HG02885 (cell line): ENCODE data around the gene MRRF.
"Not testable (repeated sequence)": the region's sequence is repeated elsewhere in the genome, so short reads cannot be mapped to it uniquely, and the experiment has no call there.

Experiments used
- ATAC-seq: cut with Tn5 transposase; IDR thresholded peaks from one replicate; pipeline ENCODE4 v1.9.1; 2021; ENCODE audit warnings: mild to moderate bottlenecking; ENCODE audit not compliant: unreplicated experiment, poor library complexity

The MRRF gene

GRCh38 chr9:122268041-122268814 is 3.5 kb downstream of the MRRF start:
- no peak for ATAC-seq

- ATAC-seq, result no peak
Observed at GRCh38 chr9:122274055-122274454, 9.4 kb downstream of the MRRF start.

DNA sequence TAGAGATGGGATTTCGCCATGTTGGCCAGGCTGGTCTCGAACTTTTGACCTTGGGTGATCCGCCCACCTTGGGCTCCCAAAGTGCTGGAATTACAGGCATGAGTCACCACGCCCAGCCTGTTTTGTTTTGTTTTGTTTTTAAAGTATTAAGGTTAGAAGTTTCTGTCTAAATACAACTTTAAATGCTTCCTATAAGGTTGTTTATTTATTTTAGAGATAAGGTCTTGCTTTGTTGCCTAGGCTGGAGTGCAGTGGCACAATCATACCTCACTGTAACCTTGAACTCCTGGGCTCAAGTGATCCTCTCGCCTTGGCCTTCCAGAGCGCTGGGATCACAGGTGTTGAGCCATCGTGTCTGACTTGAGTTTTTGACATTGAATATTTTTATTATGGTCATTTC is 11.4 kb downstream of the MRRF start:
- ATAC-seq, result no peak

DNA sequence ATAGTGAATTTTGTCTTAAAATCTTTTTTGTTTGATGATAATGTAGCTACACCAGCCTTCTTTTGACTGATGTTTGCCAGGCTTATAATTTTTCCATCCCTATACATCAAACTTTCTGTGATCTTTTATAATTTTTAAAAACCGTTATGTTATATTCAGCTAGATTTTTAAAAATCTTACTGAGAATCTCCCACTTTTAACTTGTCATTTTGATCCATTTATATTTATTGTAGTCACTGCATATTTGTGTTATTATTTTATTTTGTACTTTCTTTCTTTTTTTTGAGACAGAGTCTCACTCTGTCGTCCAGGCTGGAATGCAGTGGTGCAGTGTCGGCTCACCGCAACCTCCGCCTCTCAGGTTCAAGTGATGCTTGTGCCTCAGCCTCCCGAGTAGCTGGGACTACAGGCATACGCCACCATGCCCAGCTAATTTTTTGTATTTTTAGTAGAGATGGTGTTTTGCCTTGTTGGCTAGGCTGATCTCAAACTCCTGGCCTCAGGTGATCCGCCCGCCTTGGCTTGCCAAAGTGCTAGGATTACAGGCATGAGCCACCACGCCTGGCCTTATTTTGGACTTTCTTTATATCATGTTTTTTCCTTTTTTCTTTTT is 12.7 kb downstream of the MRRF start:
- ATAC-seq, result no peak

DNA sequence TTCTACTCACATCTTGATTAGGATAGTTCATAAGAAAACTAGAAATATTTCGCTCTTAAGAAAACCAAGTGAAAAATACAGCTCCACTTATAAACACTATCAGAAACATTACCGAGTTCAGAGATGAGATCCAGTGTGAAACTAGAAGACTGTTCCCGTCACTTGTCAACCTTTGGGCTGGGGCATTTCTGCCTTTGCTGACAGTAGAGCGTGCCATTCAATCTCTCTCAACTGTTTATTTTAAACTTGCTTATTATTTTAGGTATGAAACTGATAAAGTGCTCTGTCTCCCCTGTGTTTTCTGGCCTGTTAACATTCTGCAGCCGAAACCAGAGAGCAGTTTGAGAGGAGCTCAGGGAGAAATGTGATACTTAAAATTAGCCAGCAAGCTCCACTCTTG is 16.7 kb downstream of the MRRF start:
- ATAC-seq, result no peak

- ATAC-seq, result no peak
Observed at GRCh38 chr9:122286764-122287163, 22.1 kb downstream of the MRRF start.

DNA sequence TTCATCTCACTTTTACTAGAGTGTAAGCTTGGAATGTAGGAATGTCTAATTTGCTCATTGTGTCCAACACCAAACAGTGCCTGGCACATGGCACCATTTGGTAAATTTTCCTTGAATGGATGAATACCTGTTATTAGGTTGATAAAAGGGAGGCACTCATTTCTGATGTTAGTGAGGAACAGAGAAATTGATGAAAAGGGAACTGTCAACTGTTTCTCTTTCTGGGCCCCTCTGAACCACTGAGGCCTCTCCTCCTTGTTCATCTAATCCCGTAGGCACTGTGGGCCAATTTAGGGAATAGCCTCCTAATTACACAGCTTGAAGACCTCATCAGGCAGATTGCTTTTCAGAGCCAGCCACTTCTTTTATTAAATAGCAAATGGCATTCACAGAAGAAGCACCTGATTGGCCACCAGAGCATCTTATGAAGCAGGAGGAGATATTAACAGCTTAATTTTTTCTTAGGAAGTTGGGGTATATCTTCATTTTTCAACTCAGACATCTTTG is 22.6 kb downstream of the MRRF start:
- no peak for ATAC-seq

DNA sequence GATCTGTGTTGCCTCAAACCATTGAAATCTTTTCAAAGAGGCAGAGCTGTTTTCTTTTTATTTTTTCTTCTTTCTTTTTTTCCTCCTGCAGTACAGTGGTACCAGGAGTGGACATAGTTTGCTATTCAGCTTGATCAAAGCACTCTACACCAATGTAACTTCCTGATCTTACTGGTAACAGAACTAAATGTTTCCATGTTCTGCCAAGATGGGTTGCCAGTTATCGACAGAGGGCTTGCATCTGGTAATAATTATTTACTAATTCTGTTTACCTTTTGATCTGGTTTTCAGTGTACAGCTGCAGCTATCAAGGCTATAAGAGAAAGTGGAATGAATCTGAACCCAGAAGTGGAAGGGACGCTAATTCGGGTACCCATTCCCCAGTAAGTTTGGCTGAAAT is 26.8 kb downstream of the MRRF start:
- no peak for ATAC-seq

- ATAC-seq, result no peak
Observed at GRCh38 chr9:122294531-122294930, 29.8 kb downstream of the MRRF start.

- ATAC-seq, result no peak
Observed at GRCh38 chr9:122297512-122297911, 32.8 kb downstream of the MRRF start.

GRCh38 chr9:122302237-122303093 is 37.8 kb downstream of the MRRF start:
- no peak for ATAC-seq

DNA sequence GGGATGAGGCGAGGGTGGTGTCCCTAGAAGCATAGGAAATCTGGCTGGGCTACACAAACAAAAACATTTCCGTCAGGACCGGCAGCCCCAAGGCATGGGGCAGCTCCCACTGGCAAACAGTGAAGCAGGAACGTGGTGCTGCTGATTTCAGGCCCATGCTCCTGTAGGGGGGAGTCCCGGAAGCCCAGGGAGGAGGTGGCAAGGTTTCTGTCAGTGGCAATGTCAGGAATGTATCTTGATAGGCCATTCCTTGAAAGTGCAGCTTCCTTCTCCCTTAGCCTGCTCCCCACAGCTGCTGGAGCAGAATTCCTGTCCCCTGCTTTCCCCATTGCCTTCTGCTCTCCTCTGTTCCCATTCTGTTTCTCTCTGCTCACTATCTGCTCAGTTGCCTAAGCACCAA is 42.4 kb downstream of the MRRF start:
- ATAC-seq, result no peak

GRCh38 chr9:122307925-122308324 is 43.2 kb downstream of the MRRF start:
- ATAC-seq, result no peak

DNA sequence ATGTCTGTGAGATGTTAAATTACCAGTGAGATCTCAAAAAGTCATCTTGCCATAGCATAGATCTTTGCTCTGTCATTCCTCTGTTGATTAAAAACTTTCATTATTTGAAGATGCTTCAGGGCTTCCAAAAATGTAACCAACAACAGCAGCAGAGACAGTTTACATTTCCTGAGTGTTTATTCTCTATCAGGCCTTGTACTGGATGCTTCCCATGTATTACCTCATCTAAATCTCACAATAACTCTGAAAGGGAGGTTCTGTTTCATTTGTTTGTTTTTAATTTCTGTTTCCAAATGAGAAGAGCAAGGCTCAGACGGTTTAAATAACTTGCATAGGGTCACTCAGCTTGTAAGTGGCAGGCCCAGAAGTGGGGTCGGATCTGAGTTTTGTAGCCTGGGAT is 45.2 kb downstream of the MRRF start:
- ATAC-seq, result no peak

DNA sequence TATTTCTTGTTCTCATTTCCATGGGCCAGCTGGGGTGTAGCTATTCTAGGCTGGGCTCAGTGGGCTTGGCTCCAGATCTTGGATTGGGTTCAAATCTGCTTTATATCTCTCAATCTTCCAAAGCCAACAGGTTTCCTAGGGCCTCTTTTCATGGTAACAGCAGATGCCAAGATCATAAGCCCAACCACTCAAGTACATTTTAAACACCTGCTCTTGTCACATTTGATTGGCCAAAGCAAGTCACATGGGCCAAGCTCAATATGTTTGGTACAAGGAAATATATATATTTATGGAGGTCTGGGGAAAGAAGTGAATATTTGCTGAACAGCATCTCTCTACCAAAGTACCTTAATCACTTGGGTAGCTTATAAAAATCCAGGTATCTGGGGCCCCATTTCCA is 49.5 kb downstream of the MRRF start:
- no peak for ATAC-seq

DNA sequence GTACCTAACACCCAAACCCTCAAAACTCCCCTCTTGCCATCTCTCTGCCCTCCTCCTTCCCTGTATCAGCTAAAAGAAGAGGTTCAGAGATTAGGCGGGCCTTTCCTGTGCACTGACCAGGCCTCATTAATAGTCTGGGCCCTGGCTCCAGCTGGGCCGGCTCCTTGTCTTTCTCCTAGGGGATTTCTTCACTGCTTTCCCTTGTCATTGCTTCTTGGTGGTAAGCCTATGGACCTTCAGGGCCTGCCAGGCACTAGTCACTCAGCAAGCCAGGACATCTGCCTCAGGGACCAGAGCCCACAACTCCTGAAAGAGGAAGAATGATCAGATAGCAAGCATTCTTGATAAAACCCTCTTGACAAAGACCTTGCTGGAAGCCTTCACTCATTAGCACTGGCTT is 50.9 kb downstream of the MRRF start:
- ATAC-seq, result no peak

DNA sequence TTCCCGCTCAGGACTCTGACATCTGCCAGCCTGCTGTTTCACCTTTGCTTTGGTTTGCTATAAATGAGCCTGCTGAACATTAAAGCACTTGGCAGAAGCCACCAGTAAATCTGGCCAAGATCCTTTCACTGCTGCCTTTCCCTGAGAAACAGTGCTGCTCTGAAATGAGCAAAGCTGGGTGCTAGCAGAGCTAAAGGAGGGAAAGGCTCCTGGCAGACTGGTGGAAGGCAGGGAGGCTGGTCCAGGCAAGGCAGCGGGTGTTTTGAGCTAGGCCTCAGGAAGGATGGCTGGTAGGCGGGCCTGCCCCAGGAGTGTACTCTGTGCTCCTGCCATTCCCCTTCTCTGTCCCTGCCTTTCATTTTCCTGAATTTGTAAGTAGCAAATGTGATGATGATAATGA is 53.6 kb downstream of the MRRF start:
- ATAC-seq, result no peak

- no peak for ATAC-seq
Observed at GRCh38 chr9:122320413-122320881, 55.8 kb downstream of the MRRF start.

GRCh38 chr9:122322553-122322952 is 57.9 kb downstream of the MRRF start:
- no peak for ATAC-seq

- ATAC-seq, result not testable (repeated sequence)
Observed at GRCh38 chr9:122324665-122325064, 60.0 kb downstream of the MRRF start.

DNA sequence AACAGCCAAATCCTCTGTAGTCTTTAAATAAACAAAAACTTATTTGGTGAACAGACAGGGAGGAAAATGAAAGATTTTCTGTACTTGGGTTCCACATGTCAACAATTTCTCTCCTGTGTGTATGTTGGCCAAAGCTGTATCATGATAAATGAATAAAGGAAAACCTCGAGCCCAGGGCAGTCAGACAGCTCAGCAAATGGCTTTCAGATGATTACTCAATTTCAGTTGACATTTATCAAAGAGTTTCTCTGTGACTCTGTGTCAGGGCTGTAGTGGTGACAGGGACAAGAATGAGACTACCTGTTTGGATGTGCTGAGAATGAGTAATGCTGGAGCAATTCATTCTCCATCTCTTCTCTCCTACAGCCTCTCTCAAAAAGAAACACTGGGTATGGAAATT is 60.4 kb downstream of the MRRF start:
- no peak for ATAC-seq
